Neural crest cell (in vitro differentiated cells): ENCODE results near the gene WDFY4. TPM values are rescaled to one million over a fixed set of nuclear protein-coding genes. Genes with fewer than 3 reads are reported as not detected.

Experiments
- DNase-seq: peaks from one replicate; pipeline ENCODE4 v3.0.0; 2021; ENCODE audit warnings: low read depth, mixed read lengths, low spot score
- H3K27ac Mint-ChIP-seq: one replicate; pipeline ENCODE4 v1.8.0; 2021; ENCODE audit warnings: mild to moderate bottlenecking, mixed read lengths; ENCODE audit not compliant: unreplicated experiment
- H3K27me3 Mint-ChIP-seq: 2 replicates; pipeline ENCODE4 v1.8.0; 2021; ENCODE audit warnings: low read depth, mild to moderate bottlenecking, mixed read lengths
- H3K36me3 Mint-ChIP-seq: 2 replicates; pipeline ENCODE4 v1.8.0; 2021; ENCODE audit warnings: low read depth, mild to moderate bottlenecking, mixed read lengths
- H3K4me1 Mint-ChIP-seq: 2 replicates; pipeline ENCODE4 v1.8.0; 2021; ENCODE audit warnings: mixed read lengths
- H3K4me3 Mint-ChIP-seq: one replicate; pipeline ENCODE4 v1.8.0; 2021; ENCODE audit warnings: mild to moderate bottlenecking, mixed read lengths
- H3K9me3 Mint-ChIP-seq: 2 replicates; pipeline ENCODE4 v1.8.0; 2021; ENCODE audit warnings: mixed read lengths
- CTCF ChIP-seq: fragments of 200-600 bp; sonication (generic); conservative IDR thresholded peaks from 2 replicates; pipeline ENCODE4 v1.5.0; 2021; ENCODE audit warnings: antibody characterized with exemption, mild to moderate bottlenecking
- total RNA-seq: library from RNA; stranded (reverse); gene quantifications from 2 replicates; pipeline ENCODE4 v1.2.1, GENCODE V29; 2021

Gene WDFY4
- total RNA-seq, 1 donor from 2014 or later: not detected

- Mint-ChIP-seq H3K4me1 (peaks cover 3% of the 10 kb centered on the region), H3K4me3 (no peak overlapping the region), H3K27ac (no peak overlapping the region), H3K27me3 (no peaks in the 10 kb centered on the region), H3K9me3 (no peaks in the 10 kb centered on the region), H3K36me3 (no peaks in the 10 kb centered on the region)
- TF ChIP-seq CTCF: no peak
- no peak for DNase-seq
Observed at GRCh38 chr10:48834189-48834965, 149.7 kb downstream of the WDFY4 start.

- no peak for DNase-seq
- Mint-ChIP-seq H3K27ac (no peak overlapping the region), H3K9me3 (no peaks in the 10 kb centered on the region), H3K4me3 (no peak overlapping the region), H3K4me1 (peaks cover 9% of the 10 kb centered on the region), H3K36me3 (no peaks in the 10 kb centered on the region), H3K27me3 (no peaks in the 10 kb centered on the region)
- TF ChIP-seq CTCF: no peak
Observed at GRCh38 chr10:48835781-48836180, 151.1 kb downstream of the WDFY4 start.

- Mint-ChIP-seq H3K9me3 (no peaks in the 10 kb centered on the region), H3K27ac (no peak overlapping the region), H3K4me1 (peaks cover 9% of the 10 kb centered on the region), H3K4me3 (no peak overlapping the region), H3K36me3 (no peaks in the 10 kb centered on the region), H3K27me3 (no peaks in the 10 kb centered on the region)
- no peak for TF ChIP-seq CTCF
- no peak for DNase-seq
Observed at GRCh38 chr10:48836605-48837004, 151.9 kb downstream of the WDFY4 start.

- no peak for TF ChIP-seq CTCF
- Mint-ChIP-seq H3K36me3 (no peaks in the 10 kb centered on the region), H3K9me3 (no peaks in the 10 kb centered on the region), H3K27ac (no peak overlapping the region), H3K27me3 (no peaks in the 10 kb centered on the region), H3K4me1 (peaks cover 9% of the 10 kb centered on the region), H3K4me3 (no peak overlapping the region)
- no peak for DNase-seq
Observed at GRCh38 chr10:48838834-48839233, 154.2 kb downstream of the WDFY4 start.

- DNase-seq: no peak
- Mint-ChIP-seq H3K36me3 (no peaks in the 10 kb centered on the region), H3K4me3 (no peak overlapping the region), H3K4me1 (peaks cover 9% of the 10 kb centered on the region), H3K27me3 (no peaks in the 10 kb centered on the region), H3K27ac (peak overlapping the region; percentile 20), H3K9me3 (no peaks in the 10 kb centered on the region)
- TF ChIP-seq CTCF: no peak
Observed at GRCh38 chr10:48839809-48840679, 155.4 kb downstream of the WDFY4 start.
